GM18498 (cell line): ENCODE data around the gene AXIN1.
A peak's percentile ranks its signal among the peaks of the same experiment; 100 is the strongest.
"Not testable (repeated sequence)": the region's sequence is repeated elsewhere in the genome, so short reads cannot be mapped to it uniquely, and the experiment has no call there.

Source experiments
- ATAC-seq: cut with Tn5 transposase; IDR thresholded peaks from one replicate; pipeline ENCODE4 v1.9.1; 2021; ENCODE audit warnings: mild to moderate bottlenecking, moderate library complexity; ENCODE audit not compliant: unreplicated experiment

The AXIN1 gene

DNA sequence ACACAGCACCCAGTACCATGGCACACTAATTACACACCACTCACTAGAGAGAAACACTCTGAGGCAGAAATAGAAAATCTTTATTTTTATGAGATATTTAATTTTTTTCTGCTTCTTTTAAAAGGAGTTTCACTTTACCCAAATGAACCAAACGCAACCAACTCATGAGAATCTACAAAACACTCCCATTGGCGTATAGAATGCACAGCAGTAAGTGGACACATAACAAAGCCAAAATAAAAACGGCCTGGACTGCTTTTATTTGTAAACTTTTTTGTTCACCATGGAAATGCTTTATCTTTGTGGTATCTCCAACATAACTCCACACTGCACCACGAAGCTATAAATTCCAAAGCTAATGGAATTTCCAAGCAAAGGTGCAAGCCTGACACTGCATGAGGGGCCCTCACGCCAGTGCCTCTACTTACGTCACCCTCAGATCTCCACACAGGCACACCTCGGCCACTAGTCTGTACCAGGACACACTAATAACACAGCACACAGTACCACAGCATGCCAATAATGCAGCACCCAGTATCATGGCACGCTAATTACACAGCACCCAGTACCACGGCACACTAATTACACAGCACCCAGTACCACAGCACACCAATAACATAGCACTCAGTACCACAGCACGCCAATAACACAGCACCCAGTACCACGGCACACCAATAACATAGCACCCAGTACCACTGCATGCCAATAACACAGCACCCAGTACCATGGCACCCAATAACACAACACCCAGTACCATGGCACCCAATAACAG lies 17.5 kb downstream of the AXIN1 start:
- ATAC-seq = not testable (repeated sequence)

DNA sequence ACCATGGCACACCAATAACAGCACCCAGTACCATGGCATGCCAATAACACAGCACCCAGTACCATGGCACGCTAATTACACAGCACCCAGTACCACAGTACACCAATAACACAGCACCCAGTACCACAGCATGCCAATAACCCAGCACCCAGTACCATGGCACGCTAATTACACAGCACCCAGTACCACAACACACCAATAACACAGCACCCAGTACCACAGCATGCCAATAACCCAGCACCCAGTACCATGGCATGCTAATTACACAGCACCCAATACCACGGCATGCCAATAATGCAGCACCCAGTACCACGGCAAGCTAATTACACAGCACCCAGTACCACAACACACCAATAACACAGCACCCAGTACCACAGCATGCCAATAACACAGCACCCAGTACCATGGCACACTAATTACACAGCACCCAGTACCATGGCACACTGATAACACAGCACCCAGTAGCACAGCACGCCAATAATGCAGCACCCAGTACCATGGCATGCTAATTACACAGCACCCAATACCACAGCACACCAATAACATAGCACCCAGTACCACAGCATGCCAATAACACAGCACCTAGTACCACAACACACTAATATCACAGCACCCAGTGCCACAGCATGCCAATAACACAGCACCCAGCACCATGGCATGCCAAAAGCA lies 18.2 kb downstream of the AXIN1 start:
- ATAC-seq = not testable (repeated sequence)

GRCh38 chr16:333406-334094 lies 19.0 kb downstream of the AXIN1 start:
- ATAC-seq = no peak

DNA sequence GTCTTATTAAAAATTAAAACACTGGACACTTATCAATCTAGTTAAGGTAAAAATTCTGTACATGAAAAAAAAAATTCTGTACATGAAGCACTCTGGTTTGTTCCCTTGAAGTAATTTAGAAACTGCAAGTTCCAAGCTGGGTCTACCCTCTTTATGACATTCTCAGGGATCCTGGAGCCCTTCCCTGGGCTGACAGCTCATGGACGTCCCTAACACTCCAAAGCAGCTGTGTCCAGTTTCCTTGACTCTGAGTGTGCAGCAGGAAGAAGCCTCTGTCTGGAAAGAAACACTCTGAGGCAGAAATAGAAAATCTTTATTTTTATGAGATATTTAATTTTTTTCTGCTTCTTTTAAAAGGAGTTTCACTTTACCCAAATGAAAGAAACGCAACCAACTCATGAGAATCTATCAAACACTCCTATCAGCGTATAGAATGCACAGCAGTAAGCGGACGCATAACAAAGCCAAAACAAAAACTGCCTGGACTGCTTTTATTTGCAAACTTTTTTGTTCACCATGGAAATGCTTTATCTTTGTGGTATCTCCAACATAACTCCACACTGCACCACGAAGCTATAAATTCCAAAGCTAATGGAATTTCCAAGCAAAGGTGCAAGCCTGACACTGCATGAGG lies 21.2 kb downstream of the AXIN1 start:
- not testable (repeated sequence) for ATAC-seq

- no peak for ATAC-seq
Measured at GRCh38 chr16:330741-331140, 21.8 kb downstream of the AXIN1 start.

DNA sequence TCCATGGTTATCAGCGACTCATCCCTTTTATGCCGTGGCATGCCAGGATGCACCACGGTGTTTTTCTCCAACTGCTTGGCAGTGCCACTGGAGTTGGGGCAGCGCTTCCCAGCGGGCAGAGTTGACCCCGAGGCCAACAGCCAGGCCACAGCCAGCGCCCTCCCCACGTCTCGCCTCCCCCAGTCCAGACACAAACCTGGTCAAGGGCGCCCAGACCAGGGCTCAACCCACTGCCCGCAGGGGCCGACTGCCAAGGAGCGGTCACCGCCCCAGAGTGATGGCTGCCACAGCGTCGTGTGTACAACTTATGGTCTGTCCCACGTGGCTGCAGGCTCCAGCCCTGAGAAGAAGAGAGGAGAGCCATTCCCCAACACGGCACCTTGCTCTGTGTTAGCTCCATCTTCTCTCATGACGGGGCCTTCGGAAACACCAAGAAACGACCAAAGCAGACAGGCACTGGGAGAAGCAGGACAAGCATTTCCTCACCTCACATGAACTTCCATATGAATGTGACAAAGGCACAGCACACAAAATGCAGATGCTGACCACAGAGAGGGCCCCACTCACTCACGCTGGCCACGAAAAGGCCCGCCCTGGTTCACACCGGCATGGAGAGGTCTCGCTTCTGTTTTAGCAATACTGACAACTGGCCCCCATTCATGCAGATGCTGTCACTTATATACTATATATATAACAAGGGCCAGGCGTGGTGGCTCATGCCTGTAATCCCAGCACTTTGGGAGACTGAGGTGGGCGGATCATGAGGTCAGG lies 27.0 kb downstream of the AXIN1 start:
- ATAC-seq = no peak

GRCh38 chr16:324451-325334 lies 27.8 kb downstream of the AXIN1 start:
- peak; percentile 56 for ATAC-seq

DNA sequence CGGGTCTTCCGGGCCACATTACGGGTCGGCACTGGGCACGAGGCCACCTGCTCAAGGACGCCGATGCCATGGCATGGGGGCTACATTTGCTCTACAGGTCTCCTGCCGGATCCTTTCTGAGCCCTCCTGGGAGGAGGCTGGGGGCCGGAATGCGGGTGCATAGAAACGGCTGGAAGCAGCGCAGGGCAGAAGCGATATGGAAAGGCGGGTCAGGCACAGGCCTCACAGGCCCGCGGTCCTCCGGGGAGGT lies 28.4 kb downstream of the AXIN1 start:
- ATAC-seq = no peak

- ATAC-seq = no peak
Measured at GRCh38 chr16:322476-323143, 29.9 kb downstream of the AXIN1 start.

GRCh38 chr16:321532-321931 lies 31.0 kb downstream of the AXIN1 start:
- no peak for ATAC-seq

GRCh38 chr16:320206-320605 lies 32.3 kb downstream of the AXIN1 start:
- no peak for ATAC-seq

GRCh38 chr16:318628-319027 lies 33.9 kb downstream of the AXIN1 start:
- ATAC-seq = no peak

GRCh38 chr16:317583-317982 lies 34.9 kb downstream of the AXIN1 start:
- ATAC-seq = no peak

DNA sequence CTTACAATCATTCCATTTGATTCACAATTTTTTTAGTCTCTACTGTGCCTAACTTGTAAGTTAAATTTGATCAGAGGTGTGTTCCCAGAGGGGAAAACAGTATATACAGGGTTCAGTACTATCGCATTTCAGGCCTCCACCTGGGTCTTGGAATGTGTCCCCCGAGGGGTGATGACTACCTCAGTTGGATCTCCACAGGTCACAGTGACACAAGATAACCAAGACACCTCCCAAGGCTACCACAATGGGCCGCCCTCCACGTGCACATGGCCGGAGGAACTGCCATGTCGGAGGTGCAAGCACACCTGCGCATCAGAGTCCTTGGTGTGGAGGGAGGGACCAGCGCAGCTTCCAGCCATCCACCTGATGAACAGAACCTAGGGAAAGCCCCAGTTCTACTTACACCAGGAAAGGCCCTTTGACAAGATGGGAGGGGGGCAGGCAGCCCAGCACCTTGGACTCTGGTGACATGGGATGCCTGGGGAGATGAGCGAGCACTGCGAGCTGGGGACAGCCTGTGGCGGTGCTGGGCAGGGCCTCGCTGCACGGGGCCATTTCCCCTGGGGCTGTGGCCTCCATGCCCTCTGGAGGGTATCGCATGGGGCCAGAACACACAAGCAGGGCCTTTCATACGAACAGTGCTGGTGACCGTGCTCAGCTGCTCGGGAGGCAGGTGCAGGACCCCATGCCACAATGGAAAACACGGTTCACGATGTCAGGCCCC lies 35.6 kb downstream of the AXIN1 start:
- ATAC-seq = no peak

DNA sequence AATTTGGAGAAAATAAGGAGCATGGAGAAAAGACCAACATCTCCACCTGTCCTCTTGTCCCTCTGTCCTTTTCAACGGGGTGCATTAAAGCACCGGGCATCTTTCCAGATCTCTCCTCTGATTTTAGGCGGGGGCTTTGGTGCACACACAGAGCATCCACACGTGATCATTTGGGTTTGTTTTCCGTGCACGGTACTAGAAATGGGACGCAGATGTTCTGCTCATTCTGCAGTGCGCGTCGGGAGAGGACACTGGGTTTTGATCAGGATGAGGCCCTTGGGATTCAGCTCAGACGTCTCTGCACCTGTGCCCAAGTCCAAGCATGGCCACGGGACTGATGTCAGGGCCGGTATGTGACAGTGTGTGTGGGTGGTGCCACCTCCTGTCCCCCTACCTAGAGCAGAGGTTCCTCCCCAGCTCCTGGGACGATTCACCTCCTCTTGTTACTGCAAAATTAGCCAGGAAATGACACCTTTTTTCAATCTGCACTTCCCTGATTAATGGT lies 37.7 kb downstream of the AXIN1 start:
- no peak for ATAC-seq

DNA sequence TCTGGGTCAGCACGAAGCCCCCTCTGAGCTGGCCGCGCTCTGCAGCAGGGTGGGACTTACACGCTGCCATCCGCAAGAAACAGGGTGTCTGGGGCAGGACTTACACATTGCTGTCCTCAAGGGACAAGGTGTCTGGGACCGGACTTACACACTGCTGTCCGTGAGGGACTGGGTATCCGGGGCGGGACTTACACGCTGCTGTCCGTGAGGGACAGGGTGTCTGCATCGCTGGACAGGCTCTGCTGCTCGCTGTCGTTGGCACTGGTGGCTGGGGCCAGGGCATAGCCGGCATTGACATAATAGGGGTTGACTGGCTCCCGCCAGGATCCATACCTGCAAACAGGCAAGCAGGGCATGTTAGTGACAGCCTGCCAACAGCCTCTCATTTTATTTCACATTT lies 38.2 kb downstream of the AXIN1 start:
- no peak for ATAC-seq

DNA sequence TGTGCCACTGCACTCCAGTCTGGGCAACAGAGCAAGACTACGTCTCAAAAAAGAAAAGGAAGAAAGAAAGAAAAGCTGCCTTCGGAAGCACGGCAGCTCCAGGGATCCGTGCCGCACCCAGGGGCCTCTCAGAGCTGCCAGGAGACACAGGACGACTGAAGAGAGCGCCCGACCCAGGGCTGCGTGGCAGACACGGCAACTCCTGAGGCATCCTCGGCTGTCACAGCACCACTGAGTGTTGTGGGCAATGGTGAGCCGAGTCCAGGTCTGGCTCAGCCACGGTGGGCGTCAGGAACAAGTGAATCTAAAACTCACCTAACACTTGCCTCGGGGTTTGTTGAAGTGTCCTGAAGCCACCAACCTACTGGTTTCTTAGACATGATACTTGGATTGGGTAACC lies 40.8 kb downstream of the AXIN1 start:
- ATAC-seq = no peak

GRCh38 chr16:309476-309875 lies 43.0 kb downstream of the AXIN1 start:
- no peak for ATAC-seq
